Gastroesophageal sphincter (tissue), 3 donors: Measurements from ENCODE around the gene RNF145.

Source experiments
- CTCF ChIP-seq, 4 experiments: fragments of 200-600 bp in 2 of 4; fragments of 450-650 bp in 2 of 4; sonication (generic) in 1 of 4; IDR thresholded peaks; one replicate each; pipeline ENCODE4 v1.5.1; 2017 to 2019; ENCODE audit warnings: antibody characterized with exemption in 4 of 4, mild to moderate bottlenecking in 2 of 4, moderate library complexity in 2 of 4
- POLR2A ChIP-seq, 2 donors: fragments of 450-650 bp; IDR thresholded peaks; one replicate each; pipeline ENCODE4 v1.6.1; 2017; ENCODE audit warnings: antibody characterized with exemption in 2 of 2, mild to moderate bottlenecking in 2 of 2, moderate library complexity in 1 of 2
- POLR2AphosphoS5 ChIP-seq: sonication (generic); formaldehyde crosslinking; IDR thresholded peaks from one replicate; pipeline ENCODE4 v1.6.1; 2017; ENCODE audit warnings: antibody characterized with exemption

- TF ChIP-seq CTCF (IDR thresholded peaks at IDR 0.05) (no peak), POLR2AphosphoS5 (no peak), POLR2A (IDR thresholded peaks at IDR 0.05) (no peak)
Observed at GRCh38 chr5:159258361-159258760, 49.0 kb upstream of the RNF145 start.
